GM13977 (cell line): ENCODE data around the gene PANK4.

Source experiments
- DNase-seq: peaks from one replicate; pipeline ENCODE4 v3.0.0; 2012; ENCODE audit warnings: low spot score
- in situ Hi-C: fragments of 300-500 bp; cut with MboI; formaldehyde crosslinking; loops from one replicate; pipeline ENCODE4 v1.12.0; 2022; ENCODE audit warnings: low sequenced_read_pairs, low pct_unique_long_range_greater_than_20kb, mixed read lengths, inconsistent platforms; ENCODE audit not compliant: unreplicated experiment
- TF ChIP-seq, protein P1 (sequence below): IDR thresholded peaks from 2 replicates; pipeline ENCODE4 v1.5.1; 2012; ENCODE audit warnings: mild to moderate bottlenecking, control low read depth; ENCODE audit not compliant: insufficient read depth; ENCODE audit errors: extremely low read depth, missing control alignments

Gene PANK4

DNA sequence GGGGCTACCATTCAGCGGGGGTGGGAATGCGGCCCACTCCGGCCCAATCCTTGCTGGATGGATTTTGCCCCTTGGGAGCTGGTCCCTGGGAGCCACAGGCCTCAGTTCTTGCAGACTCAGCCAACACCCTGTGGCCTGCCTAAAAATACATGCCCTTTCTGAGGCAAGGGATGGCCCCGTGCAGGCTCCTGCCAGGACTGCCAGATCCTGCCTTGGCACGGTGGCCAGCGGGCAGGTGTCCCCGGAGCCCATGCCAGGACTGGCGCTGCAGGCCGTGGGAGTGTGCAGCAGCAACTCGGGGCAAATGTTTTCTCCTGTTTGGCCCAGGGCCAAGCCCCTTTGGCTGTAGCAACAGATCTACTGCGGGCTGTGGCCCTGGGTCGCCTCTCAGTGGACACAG lies 1.6 kb upstream of the PANK4 start:
- in situ Hi-C loops, result loop anchor here (25.0 kb wide), 1 partner anchor 341 kb away; the partner anchor contains the start of gene FAAP20
- DNase-seq, result no peak
- TF ChIP-seq, protein P1, sequence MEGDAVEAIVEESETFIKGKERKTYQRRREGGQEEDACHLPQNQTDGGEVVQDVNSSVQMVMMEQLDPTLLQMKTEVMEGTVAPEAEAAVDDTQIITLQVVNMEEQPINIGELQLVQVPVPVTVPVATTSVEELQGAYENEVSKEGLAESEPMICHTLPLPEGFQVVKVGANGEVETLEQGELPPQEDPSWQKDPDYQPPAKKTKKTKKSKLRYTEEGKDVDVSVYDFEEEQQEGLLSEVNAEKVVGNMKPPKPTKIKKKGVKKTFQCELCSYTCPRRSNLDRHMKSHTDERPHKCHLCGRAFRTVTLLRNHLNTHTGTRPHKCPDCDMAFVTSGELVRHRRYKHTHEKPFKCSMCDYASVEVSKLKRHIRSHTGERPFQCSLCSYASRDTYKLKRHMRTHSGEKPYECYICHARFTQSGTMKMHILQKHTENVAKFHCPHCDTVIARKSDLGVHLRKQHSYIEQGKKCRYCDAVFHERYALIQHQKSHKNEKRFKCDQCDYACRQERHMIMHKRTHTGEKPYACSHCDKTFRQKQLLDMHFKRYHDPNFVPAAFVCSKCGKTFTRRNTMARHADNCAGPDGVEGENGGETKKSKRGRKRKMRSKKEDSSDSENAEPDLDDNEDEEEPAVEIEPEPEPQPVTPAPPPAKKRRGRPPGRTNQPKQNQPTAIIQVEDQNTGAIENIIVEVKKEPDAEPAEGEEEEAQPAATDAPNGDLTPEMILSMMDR, result no peak

DNA sequence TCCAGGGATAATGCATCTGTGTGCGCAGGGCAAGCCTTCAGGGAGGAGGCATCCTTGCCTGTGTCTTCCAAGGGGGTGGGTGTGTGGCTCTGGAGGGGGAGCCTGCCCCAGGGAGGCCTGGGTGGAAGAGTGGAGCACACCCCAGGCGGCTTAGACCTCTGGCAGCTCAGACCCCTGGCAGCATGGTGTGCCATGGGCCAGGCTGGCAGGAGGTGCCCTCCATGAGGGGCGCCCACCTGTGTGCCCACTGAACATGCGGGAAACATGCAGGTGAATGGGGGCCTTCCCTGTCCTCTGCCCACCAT lies 1.1 kb upstream of the PANK4 start:
- in situ Hi-C loops, result loop anchor here (25.0 kb wide), 1 partner anchor 340 kb away; the partner anchor contains the start of gene FAAP20
- TF ChIP-seq, protein P1, result no peak
- no peak for DNase-seq

DNA sequence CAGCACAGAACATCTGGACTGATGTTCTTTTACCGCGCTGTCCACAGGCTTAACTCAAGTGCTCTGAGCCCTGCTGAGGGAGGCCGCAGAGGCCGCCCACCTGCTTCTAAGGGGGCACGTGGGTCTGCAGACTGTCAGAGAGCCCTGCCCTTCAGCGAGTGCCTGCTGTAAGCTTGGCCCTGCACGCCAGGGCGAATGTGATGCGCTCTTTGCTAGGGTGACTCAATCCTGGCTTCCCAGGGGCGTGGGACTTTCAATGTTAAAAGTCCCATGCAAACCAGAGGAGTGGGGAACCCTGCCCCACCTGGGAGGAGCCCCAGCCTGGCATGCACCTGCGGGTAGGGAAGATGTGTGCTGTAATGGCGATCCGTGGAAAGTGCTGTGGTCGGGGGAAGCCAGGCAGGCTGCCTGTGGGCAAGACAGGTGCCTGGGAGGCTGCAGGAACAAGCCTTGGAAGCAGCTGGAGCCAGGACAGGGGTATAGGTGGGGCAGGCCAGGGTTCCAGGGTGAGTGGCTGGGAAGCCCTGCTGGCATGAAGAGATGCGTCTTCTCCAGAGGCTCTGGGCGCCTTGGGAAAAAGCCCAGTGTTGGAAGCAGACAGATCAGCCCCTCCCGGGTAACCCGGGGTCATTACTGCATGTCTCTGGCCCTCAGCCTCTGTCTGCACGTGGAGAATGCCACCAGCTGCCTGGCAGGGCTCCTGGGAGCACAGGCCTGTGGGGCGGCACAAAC lies 594 bp upstream of the PANK4 start:
- DNase-seq, result peak; percentile 81
- in situ Hi-C loops, result loop anchor here (25.0 kb wide), 1 partner anchor 340 kb away; the partner anchor contains the start of gene FAAP20
- TF ChIP-seq, protein P1, result no peak

DNA sequence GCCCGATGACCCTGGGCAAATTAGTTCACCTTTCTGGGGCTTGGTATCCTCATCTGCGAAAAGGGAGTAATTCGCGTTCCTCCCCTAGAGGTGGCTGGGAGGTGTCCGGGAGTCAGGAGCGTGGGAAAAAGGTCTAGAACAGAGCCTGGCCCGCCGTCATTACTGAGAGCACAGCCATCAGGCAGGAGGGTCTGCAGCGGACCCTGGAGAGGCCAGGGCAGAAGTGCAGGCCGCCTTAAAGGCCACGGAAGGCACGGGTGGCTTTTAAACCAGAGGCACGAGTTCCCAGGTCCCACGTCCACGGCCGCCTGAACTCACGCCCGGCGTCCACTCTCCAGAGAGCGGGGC lies 850 bp downstream of the PANK4 start:
- TF ChIP-seq, protein P1, result no peak
- in situ Hi-C loops, result loop anchor here (25.0 kb wide), 1 partner anchor 338 kb away; the partner anchor contains the start of gene FAAP20
- DNase-seq, result no peak

DNA sequence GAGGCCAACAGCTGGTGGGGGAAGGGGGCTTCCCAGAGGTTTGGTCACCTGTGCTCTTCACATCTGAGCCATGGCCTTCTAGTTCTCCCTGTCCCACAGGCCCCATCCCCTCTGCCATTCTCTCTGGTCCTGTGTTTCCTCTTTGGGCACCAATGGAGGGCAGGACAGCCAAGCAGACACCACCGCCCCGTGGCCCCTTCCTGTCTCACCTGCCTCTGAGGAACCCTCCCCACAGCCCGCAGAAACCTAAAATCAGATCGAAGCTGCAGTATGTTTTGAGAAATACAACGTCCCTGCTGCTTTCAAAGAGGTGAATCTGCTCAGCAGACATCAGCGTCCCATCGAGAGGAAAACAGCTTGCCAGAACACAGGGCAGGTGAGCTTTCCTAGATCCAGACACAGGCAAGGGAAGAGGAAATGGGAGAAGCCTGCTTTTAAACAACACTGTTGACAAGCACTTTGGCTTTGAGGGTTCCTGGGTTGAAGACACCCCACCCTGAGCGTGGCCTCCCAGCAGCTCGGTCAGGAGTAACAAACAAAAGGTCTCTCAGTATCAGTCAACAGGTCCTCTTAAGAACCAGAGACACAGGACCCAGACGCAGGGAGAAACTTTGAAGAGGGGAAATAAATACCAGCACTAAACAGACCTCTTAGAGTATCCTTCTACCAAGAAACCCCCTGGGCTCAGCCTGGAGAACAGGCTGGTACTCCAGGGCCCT lies 2.3 kb downstream of the PANK4 start:
- in situ Hi-C loops, result no loop called here
- DNase-seq, result no peak
- TF ChIP-seq, protein P1, result no peak

DNA sequence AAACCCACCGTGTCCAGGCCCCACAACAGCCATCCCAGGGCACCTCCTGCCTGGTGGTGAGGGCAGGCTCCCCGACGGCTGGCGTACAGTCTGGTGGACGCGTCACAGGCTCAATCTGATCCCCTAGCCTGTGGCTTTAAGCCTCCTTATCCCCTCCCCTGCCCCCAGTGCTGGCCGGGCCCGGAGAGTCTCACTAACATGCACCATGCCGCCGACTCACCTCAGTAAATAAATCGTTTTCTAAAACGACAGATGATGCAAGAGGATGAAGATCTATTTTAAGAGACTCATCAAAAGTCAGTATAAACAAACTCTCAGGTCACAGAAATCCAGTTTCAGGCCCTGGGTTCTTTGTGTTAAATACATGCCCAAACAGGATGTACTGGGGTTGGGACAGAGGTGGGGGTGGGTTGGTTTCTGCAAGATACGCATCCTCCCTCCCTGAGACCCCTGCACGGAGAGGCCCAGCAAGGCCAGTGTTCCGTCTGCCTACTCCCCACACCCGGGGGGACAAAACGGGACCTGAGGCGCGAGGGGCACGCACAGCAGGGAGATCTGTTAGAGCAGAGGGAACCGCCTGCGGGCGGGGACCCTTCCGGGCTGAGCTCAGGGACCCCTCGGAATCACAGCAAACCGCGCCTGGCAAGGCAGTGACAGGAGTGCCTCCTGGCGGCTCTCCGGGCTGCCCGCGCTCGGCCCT lies 3.1 kb downstream of the PANK4 start:
- in situ Hi-C loops, result no loop called here
- TF ChIP-seq, protein P1, result no peak
- DNase-seq, result no peak
